ENCODE measurements around the gene CDK19.
A peak's percentile ranks its signal among the peaks of the same experiment; 100 is the strongest.

CDK19 gene

DNA sequence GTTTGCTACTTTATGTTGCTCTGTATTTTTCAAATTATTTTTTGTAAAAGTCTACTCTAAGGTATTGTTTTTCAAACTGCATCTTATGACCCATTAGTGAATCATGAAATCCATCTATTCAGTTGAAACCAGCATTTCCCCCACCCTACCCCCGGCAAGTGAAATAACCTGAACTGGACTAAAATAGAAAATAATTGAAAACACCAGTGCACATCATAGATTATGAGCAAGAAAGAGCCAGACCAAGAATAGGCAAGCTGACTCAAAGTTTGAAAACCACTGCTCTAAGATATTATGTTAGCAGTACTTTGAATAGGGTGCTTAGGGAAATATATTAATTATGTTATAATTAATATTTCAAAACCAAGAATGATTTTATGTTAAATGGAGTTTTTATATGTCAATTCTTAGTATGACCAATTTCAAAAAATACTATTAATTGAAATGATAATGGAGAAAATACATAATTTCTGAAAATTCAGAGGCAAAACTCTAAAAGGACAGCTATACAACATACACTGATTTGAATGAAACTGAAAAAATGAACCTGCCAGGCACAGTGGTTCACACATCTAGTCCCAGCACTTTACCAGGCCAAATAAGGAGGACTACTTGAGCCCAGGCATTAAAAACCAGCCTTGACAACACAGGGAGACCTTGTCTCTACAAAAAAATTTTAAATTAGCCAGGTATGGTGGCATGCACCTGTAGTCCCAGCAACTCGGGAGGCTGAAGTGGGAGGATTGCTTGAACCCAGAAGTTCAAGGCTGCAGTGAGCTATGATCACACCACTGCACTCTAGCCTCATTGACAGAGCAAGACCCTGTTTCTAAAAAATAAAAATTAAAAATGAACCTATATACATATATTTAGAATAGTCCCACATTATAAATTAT lies 112.0 kb downstream of the CDK19 start:
- DNase-seq = no peak

DNA sequence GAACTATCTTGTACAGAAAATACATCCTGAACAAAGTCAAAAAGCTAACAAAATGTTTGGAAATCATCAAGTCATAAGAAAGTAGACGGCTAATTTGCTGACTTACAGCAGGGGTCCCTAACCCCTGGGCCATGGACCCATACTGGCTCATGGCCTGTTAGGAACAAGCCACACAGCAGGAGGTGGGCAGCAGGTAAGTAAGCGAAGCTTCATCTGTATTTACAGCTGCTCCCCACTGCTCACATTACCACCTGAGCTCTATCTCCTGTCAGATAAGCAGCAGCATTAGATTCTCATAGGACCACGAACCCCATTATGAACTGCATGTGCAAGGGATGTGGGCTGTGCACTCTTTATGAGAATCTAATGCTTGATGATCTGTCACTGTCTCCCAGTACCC lies 115.5 kb downstream of the CDK19 start:
- DNase-seq = no peak

DNA sequence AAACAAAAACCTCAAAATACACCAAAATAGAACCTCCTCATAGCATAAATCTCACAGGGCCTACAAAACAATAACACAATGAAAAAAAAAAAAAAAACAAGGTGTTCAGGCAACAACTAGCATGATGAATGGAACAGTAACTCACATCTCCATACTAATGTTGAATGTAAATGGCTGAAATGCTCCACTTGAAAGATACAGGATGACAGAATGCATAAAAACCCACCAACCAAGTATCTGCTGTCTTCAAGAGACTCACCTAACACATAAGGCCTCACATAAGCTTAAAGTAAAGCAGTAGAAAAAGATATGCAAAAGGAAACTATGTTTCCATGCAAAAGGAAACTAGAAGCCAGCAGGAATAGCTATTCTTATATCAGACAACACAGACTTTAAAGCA lies 121.3 kb downstream of the CDK19 start:
- no peak for DNase-seq

DNA sequence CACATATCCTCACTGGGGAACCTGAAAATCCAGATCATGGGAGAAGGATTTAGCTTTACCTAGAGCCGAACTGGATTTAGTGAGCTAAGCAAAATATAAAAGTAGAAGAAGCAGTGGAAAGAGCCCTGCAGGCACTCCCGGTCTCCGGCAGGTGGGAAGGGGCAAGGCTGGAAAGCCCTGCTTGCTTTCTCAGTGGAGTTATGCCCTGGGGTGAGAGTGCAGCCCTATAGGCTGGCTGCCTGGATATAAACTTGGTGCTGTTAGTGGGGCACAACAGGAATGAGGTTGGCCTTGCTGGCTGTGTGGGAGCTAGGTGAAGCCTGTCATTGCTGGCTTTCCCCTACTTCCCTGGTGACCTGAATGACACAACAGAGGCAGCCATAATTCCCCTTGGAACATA lies 122.0 kb downstream of the CDK19 start:
- DNase-seq = no peak

- no peak for DNase-seq
These were observed 124.4 kb downstream of the CDK19 start for GRCh38 chr6:110690916-110691315.

DNA sequence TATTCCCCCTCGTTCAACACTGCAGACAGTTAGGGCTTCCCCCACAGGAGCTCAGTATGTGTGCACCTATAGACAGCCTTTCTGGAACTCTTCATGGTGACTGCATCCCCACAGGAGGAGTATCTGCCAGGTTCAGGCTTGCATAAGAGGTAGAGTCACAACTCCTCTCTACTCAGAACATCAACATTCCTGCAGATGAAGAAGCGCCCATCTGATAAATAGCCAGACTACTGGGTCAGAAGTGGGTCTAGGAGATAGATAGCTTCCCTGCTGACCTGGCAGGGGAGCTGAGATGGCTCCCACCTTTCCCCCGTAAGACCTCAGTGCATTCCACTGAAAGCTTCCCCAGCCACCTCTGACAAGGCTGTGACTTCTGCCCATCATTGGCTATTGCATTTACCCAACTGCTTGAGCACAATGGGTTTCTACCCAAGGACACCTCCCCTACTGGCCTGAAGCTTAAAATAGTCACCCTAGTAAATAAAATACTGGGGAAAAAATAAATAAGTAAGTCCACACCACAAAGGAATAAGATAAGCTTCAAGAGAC lies 125.1 kb downstream of the CDK19 start:
- no peak for DNase-seq

DNA sequence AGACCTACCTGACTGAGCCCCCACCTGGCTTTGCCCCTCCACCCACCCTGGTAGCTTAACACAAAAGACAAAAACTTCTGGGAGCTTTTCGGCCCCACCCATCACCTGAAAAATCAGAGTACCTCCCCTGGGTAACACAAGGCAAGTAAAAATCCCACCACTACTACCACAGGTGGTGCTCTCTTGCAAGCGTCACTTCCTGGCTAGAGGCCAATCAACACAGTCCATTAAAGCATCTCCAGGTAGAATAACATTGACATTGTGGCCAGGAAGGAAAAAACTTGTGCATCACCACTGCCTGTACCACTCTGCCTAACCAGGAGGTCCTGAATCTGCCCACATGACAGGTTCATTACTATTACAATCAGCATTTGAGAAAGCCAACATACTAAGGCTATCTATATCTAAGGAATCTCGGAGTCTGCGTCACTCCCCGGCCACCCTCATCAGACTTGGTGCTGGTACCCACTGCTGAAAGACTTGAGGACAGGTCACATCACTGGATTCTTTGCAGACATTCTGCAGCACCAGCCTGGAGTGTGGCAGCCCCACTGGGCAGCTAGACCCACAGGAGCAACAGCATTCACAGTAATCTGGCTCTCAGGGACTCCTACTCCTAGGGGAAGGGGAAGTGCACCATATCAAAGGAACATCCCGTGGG lies 125.9 kb downstream of the CDK19 start:
- DNase-seq = no peak

GRCh38 chr6:110688661-110689268 lies 126.5 kb downstream of the CDK19 start:
- DNase-seq = no peak

DNA sequence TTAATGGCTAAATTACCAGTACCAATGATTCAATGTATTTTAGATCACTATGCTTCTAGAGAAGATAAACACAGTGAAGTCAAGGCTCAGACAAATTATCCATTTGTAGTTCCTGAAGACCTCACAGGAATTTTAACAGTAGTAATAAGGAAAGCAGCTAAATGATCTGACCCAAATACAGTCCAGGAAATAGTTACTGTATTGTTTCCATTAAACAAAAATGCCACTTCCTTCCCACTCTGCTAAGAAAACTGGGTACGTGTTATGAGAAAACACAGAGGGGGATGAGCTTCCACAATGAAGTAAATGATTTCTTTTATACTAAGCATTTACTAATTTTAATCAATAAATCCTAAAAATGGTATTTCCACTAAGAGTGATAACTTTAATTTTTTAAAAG lies 127.9 kb downstream of the CDK19 start:
- DNase-seq = no peak

DNA sequence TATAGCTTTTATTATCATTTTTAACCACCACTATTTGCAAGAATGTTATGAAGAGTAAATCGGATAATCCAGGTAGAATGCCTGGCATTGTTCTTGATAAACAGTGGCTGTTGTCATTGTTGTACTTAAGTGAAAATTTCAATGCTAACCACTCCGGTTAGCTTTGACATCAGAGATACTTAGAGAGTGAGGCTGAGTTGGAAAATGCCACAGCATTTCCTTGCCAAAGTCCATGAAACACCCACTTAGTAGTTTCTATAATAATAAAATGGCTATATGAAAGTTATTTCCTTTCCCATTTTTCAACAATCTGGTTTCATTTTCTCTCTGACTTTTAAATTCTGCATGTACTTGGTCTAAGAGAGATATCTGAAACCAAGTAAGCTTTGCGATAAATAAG lies 132.0 kb downstream of the CDK19 start:
- no peak for DNase-seq

GRCh38 chr6:110682460-110682853 lies 132.8 kb downstream of the CDK19 start:
- DNase-seq = peak; percentile 47

DNA sequence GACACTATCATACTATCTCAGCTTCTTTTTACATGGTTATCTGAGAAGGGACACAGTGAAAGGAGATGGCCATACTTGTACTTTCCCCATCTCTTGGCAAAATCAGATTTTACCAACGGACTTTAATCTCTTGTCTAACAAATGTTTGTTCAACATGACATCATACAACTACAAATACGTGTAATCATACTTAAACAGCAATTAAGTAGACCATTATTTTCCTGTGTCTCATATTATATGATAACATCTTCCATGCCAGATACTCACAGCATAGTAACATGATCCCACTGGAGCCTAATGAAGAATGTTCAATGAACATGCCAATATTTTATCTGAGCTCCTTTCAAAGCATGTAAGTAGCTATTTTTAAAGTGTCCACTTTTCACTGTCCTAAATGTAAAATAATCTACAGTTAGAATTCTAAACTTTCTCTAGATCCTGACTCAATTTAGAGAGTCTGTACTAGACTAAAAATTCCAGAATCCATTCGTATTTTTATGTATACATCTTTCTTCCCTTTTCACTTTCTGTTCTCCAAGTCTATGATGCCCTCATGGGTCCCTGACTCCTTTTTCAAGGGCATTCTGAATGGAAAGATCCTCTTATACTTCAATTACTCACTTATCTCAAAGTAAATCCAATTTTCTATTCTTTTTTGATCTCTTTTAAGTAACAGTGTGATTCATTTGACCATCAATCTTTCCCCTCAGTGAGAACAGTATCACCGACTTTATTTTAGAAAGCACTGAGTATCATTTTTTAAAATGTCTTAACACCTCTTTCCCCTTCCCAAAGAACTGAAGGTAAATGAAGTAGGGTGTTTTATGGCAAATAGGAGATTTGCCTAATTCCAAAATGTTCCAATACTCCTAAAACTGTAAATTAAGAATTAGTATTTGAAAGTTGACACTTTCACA lies 133.5 kb downstream of the CDK19 start:
- DNase-seq = no peak

- no peak for DNase-seq
These were observed 138.9 kb downstream of the CDK19 start for GRCh38 chr6:110676396-110676795.

GRCh38 chr6:110674096-110674495 lies 141.2 kb downstream of the CDK19 start:
- DNase-seq = no peak

DNA sequence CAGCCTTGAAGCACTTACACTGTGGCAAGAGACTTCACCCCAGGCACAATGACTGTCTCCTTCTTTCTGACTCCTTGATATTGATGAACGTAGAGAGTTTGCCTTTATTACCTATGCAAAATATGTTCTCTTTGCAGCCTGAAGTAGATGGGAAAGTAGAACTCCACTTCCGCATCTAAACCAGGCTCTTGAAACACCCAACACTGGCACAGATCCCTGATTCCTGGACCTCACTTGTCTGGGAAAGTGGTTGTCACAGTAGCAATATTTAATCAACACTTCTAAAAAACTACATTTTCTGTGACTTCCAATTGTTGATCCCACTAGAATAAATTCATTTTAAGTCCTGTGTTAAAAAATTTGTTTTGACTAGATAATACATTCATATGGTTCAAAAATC lies 143.1 kb downstream of the CDK19 start:
- no peak for DNase-seq

DNA sequence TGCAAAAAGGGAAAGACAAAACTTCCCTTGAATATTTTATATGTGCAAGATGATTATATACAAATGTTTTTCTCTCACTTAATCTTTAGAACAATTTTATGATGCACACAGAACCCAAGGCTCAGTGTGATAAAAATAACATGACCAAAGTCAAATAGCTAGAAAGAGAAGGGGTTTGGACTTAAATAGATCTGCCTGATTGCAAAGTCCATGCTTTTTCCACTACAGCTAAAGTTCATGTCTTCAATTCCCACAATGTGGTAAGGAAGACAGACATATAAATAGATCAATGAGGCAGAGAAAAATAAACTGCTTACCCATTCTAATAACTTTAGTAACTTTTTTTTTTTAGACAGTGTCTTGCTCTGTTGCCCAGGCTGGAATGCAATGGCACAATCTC lies 143.8 kb downstream of the CDK19 start:
- DNase-seq = no peak

DNA sequence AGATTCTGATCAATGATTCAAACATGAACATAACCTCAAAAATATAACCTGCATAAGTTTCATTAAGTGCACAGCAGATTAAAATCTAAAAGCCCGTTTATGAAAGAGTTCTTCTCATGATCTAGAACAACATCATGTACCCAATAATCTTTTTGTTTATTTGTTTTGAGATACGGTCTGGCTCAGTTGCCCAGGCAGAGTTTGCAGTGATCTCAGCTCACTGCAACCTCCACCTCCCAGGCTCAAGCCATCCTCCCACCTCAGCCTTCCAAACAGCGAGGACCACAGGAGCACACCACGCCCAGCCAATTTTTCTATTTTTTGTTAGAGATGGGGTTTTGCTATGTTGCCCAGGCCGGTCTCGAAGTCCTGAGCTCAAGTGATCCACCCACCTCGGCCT lies 149.7 kb downstream of the CDK19 start:
- DNase-seq = no peak

DNA sequence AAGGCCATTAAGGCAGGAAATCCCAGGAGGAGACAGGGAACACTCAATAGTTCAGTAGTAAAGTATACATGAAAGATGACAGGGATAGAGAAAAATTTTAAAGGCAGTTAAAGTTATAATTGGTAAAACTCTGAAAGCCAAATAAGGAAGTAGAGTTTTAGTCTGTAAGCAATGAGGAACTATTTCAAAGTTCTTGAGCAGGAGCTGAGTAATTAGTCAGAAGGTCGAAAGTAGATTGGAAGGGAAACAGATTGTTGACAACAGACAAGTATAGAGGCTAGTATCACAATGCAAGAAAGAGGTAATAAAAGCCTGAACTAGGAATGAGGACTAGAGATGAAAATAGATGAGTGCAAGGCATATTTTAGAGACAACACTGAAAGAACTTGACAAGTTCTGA lies 150.3 kb downstream of the CDK19 start:
- DNase-seq = no peak

- no peak for DNase-seq
These were observed 152.6 kb downstream of the CDK19 start for GRCh38 chr6:110662490-110663211.

GRCh38 chr6:110661414-110661813 lies 153.9 kb downstream of the CDK19 start:
- DNase-seq = no peak

DNA sequence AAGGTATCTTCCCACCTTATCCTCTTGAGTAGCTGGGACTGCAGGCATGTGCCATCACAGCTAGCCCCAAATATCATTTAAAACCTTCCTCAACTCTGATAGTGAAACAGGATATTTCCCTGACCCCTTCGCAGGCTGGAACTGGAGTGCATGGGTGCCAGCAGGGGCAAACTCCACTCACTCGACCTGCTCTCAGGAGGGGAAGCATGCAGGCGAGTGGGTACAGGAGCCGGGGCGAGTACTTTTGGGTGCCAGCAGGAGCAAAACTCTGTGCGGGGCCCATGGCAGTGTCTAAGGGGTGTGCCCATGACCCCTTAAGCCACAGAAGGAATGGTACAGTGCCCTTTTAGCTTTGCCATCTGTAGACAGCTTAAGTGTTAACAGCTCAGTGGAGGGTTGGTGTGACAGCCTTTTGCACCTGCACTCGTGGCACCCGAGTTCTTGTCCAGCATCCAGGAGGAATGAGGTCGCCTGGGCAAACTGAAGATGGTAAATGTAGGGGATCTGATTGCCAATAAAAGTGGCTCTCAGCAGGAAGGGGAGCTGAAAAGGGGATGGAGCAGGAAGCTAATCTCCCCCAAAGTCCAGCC lies 155.1 kb downstream of the CDK19 start:
- DNase-seq = no peak
